ENCODE data around the gene MUC13.

The MUC13 gene

GRCh38 chr3:124942613-124943012 lies 8.1 kb upstream of the MUC13 start:
- no peak for DNase-seq

GRCh38 chr3:124941771-124942170 lies 7.2 kb upstream of the MUC13 start:
- DNase-seq: no peak

GRCh38 chr3:124939661-124940060 lies 5.1 kb upstream of the MUC13 start:
- no peak for DNase-seq

GRCh38 chr3:124938896-124939295 lies 4.3 kb upstream of the MUC13 start:
- DNase-seq: no peak

- DNase-seq: no peak
These were observed 2.5 kb upstream of the MUC13 start for GRCh38 chr3:124937049-124937448.

- DNase-seq: no peak
These were observed 1.4 kb upstream of the MUC13 start for GRCh38 chr3:124935794-124936542.

GRCh38 chr3:124935264-124935663 lies 713 bp upstream of the MUC13 start:
- DNase-seq: no peak

- DNase-seq: peak; percentile 35
These were observed 6.0 kb downstream of the MUC13 start for GRCh38 chr3:124928333-124929202.

- no peak for DNase-seq
These were observed 6.9 kb downstream of the MUC13 start for GRCh38 chr3:124927574-124928045.

- no peak for DNase-seq
These were observed 8.0 kb downstream of the MUC13 start for GRCh38 chr3:124926426-124927101.

GRCh38 chr3:124924741-124925140 lies 9.8 kb downstream of the MUC13 start:
- no peak for DNase-seq

GRCh38 chr3:124923833-124924232 lies 10.7 kb downstream of the MUC13 start:
- DNase-seq: no peak

- no peak for DNase-seq
These were observed 13.8 kb downstream of the MUC13 start for GRCh38 chr3:124920718-124921117.

- no peak for DNase-seq
These were observed 14.8 kb downstream of the MUC13 start for GRCh38 chr3:124919756-124920155.

GRCh38 chr3:124918524-124918923 lies 16.0 kb downstream of the MUC13 start:
- no peak for DNase-seq

GRCh38 chr3:124916837-124917409 lies 17.6 kb downstream of the MUC13 start:
- DNase-seq: no peak

- DNase-seq: no peak
These were observed 19.3 kb downstream of the MUC13 start for GRCh38 chr3:124915254-124915653.

GRCh38 chr3:124907957-124908356 lies 26.6 kb downstream of the MUC13 start:
- DNase-seq: no peak

GRCh38 chr3:124904835-124905492 lies 29.6 kb downstream of the MUC13 start:
- DNase-seq: no peak

GRCh38 chr3:124903896-124904834 lies 30.4 kb downstream of the MUC13 start:
- no peak for DNase-seq

GRCh38 chr3:124896824-124897526 lies 37.6 kb downstream of the MUC13 start:
- DNase-seq: no peak
